Measurements from ENCODE around the gene SPATS2.
A peak's percentile ranks its signal among the peaks of the same experiment; 100 is the strongest.
"Not testable (repeated sequence)": the region's sequence is repeated elsewhere in the genome, so short reads cannot be mapped to it uniquely, and the experiment has no call there.

SPATS2 gene

DNA sequence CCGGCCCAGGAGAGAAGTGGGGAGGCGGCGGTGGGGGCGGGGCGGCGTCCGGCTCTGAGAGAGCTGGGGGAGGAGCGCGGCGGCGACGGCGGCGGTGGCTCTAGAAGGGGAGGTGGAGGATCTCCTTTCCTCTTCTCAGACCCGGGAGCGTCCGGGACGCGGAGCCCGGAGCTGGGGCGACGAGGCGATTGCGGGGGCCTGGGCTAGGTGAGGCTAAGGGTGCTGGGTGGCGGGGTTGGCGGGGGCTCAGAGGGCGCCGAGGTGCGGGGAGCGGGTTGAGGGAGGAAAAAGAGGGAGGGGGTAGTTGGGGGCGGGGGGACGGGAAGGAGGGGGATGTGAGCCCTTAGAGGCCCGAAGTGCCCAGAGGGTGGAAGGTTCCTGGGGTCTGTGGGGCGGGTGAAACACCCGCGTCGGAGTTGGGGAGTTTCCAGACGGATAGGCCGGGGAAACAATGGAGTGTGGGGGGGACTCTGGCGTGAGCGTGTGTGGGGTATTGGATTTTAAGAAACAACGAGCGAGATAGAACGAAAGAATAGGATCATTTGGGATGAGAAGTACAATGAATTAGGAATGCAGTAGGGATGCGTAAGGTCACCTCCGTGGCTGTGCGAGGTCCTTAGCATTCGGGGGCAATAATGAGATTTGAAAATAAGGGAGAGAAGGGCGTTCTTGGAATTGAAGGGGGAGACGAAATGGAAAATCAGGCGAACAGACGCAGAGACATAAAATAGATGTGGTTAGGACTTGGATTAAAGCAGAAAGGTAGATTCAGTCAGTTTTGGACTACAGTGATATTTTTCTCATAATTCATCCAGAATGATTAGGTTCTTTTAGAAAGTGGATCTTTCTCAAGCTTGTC, at the start of gene SPATS2:
TSS of gene SPATS2 (plus strand) at position 82 of the 859 bp plus-strand sequence. CDS start 93,551 bp downstream, outside the sequence.
- no peak for DNase-seq (ENCODE audit: low read depth, low spot score)
- ChIA-PET POLR2A (interaction anchor here (0.6 to 2.2 kb wide), 12 partner anchors 9 to 256 kb away, joined by 3 to 16 read pairs (median 4); partner anchors contain the start of gene PRPF40B), CTCF (interaction anchor here (1.2 to 26.7 kb wide), 12 partner anchors 9 to 213 kb away, joined by 3 to 1125 read pairs (median 7); partner anchors contain the start of gene C1QL4)
- H3K4me3 ChIP-seq (ENCODE audit: low read depth, low read length): peak within 1 kb of the TSS; percentile 87
- TF ChIP-seq, protein P1, sequence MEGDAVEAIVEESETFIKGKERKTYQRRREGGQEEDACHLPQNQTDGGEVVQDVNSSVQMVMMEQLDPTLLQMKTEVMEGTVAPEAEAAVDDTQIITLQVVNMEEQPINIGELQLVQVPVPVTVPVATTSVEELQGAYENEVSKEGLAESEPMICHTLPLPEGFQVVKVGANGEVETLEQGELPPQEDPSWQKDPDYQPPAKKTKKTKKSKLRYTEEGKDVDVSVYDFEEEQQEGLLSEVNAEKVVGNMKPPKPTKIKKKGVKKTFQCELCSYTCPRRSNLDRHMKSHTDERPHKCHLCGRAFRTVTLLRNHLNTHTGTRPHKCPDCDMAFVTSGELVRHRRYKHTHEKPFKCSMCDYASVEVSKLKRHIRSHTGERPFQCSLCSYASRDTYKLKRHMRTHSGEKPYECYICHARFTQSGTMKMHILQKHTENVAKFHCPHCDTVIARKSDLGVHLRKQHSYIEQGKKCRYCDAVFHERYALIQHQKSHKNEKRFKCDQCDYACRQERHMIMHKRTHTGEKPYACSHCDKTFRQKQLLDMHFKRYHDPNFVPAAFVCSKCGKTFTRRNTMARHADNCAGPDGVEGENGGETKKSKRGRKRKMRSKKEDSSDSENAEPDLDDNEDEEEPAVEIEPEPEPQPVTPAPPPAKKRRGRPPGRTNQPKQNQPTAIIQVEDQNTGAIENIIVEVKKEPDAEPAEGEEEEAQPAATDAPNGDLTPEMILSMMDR (IDR thresholded peaks at IDR 0.05; ENCODE audit: insufficient read depth, low read length, missing control alignments): no peak

DNA sequence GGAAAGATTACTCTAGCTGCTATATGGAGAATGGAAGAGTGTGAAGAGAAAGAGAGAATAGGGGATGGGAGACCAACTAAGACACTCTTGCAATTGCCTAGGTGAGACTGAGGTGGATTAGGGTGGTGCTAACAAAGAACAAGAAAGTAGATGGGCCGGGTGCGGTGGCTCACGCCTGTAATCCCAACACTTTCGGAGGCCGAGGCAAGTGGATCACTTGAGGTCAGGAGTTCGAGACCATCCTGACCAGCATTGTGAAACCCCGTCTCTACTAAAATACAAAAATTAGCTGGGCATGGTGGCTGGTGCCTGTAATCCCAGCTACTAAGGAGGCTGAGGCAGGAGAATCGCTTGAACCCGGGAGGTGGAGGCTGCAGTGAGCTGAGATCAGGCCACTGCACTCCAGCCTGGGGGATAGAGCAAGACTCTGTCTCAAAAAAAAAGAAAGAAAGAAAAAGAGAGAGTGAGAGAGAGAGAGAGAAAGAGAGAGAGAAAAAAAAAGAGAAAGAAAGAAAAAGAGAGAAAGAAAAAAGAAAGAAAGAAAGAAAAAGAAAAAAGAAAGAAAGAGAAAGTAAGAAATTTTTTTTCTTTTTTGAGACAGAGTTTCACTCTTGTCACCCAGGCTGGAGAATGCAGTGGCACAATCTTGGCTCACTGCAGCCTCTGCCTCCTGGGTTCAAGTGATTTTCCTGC, 46.7 kb upstream of the SPATS2 start:
- CTCF ChIA-PET: interaction anchor here (0.7 to 6.5 kb wide), 4 partner anchors 11 to 32 kb away, joined by 3 to 89 read pairs (median 4); partner anchors contain the start of gene C1QL4
- DNase-seq (ENCODE audit: low read depth, low spot score); H3K4me3 ChIP-seq (ENCODE audit: low read depth, low read length); POLR2A ChIA-PET: not testable (repeated sequence)

DNA sequence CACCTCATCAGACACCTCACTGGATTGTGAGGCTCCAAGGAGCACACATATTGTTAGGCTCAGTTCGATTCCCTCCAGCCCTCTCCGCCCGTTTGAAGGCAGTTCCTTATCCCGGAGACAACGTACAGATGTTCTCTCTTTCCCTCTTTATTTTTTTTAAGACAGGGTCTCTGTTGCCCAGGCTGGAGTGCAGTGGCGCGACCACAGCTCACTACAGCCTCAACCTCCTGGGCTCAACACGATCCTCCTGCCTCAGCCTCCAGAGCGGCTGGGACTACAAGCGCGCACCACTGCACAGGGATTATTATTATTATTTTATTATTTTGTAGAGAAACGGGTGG, 44.9 kb upstream of the SPATS2 start:
- no peak for DNase-seq (ENCODE audit: low read depth, low spot score)
- POLR2A ChIA-PET: interaction anchor here (0.5 to 1.2 kb wide), 6 partner anchors 9 to 419 kb away, joined by 3 to 5 read pairs (median 4); partner anchors contain the start of gene TMBIM6
- TF ChIP-seq, protein P1 (IDR thresholded peaks at IDR 0.05; ENCODE audit: insufficient read depth, low read length, missing control alignments): no peak
- peak overlapping the region; percentile 75 for H3K4me3 ChIP-seq (ENCODE audit: low read depth, low read length)
- CTCF ChIA-PET: interaction anchor here (1.2 to 6.5 kb wide), 9 partner anchors 13 to 258 kb away, joined by 3 to 89 read pairs (median 11); partner anchors contain the start of genes C1QL4 and DNAJC22

DNA sequence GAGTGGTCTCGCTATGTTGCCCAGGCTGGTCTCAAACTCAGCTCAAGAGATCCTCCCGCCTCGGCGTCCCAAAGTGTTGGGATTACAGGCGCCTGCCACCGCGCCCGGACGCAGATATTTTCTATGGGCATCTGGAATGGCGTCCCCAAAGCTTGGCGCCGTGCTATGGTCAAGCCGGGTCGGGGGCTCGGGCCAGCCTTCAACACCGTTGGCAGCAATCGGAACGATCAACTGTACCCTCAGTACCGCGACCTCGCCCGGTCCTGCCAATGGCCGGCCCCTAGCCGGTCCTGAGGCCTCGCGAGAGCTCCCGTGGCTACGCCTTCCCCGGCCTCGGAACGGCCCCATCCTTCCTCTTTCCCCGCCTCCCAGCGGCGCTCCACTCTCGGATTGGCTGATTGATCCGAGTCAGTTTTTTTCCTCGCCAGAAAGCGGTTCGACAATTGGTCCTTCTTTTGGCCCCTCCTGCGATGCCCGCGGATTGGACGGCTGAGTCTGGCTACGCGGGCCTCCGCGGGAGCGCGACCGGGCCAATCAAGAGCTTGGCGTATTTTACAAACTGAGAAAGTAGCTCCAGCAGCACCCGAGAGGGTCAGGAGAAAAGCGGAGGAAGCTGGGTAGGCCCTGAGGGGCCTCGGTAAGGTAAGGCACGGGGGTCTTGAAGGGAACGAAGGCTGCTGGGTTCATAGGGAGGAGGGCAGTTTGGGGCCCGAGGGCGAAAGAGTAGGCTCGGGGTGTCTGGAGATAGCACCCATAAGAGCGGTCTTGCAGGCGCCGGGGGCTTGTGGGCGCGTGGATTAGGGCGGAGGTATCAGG, 44.3 kb upstream of the SPATS2 start, which contains the start of gene TROAP:
TSS of gene TROAP (plus strand) at position 548 of the 816 bp plus-strand sequence. CDS start 354 bp downstream, outside the sequence.
- TF ChIP-seq, protein P1 (IDR thresholded peaks at IDR 0.05; ENCODE audit: insufficient read depth, low read length, missing control alignments): no peak
- ChIA-PET POLR2A (interaction anchor here (0.5 to 1.2 kb wide), 8 partner anchors 9 to 418 kb away, joined by 3 to 5 read pairs (median 4); partner anchors contain the start of gene TMBIM6), CTCF (interaction anchor here (1.2 to 6.5 kb wide), 9 partner anchors 12 to 257 kb away, joined by 3 to 89 read pairs (median 11); partner anchors contain the start of genes C1QL4 and DNAJC22)
- peak within 1 kb of the TSS; percentile 78 for H3K4me3 ChIP-seq (ENCODE audit: low read depth, low read length)
- DNase-seq (ENCODE audit: low read depth, low spot score): peak; percentile 80

DNA sequence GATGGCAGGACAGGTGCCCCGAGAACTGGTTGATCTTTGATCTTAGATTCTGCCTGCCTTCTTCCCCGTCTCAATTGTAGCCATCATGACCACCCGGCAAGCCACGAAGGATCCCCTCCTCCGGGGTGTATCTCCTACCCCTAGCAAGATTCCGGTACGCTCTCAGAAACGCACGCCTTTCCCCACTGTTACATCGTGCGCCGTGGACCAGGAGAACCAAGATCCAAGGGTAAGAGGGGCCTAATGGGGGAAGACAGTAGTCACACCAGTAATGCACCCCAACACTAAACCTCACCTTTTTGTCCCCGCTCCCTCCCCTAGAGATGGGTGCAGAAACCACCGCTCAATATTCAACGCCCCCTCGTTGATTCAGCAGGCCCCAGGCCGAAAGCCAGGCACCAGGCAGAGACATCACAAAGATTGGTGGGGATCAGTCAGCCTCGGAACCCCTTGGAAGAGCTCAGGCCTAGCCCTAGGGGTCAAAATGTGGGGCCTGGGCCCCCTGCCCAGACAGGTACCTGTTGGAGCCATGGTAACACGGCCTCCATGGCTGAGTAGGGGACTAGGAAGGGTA, 43.7 kb upstream of the SPATS2 start:
- POLR2A ChIA-PET: interaction anchor here (0.7 to 1.2 kb wide), 3 partner anchors 8 to 418 kb away, joined by 3 to 5 read pairs (median 5); partner anchors contain the start of gene TMBIM6
- TF ChIP-seq, protein P1 (IDR thresholded peaks at IDR 0.05; ENCODE audit: insufficient read depth, low read length, missing control alignments): no peak
- CTCF ChIA-PET: interaction anchor here (1.2 to 6.5 kb wide), 7 partner anchors 12 to 257 kb away, joined by 4 to 89 read pairs (median 11); partner anchors contain the start of genes C1QL4 and DNAJC22
- DNase-seq (ENCODE audit: low read depth, low spot score): no peak
- H3K4me3 ChIP-seq (ENCODE audit: low read depth, low read length): peak overlapping the region; percentile 78

Data from AG04449 (cell line).